HG03159 (cell line): Measurements from ENCODE around the gene CFAP20DC.
"Not testable (repeated sequence)": the region's sequence is repeated elsewhere in the genome, so short reads cannot be mapped to it uniquely, and the experiment has no call there.

Source experiments
- ATAC-seq: cut with Tn5 transposase; IDR thresholded peaks from one replicate; pipeline ENCODE4 v1.9.1; 2021; ENCODE audit warnings: mild to moderate bottlenecking, moderate library complexity; ENCODE audit not compliant: unreplicated experiment

The CFAP20DC gene

DNA sequence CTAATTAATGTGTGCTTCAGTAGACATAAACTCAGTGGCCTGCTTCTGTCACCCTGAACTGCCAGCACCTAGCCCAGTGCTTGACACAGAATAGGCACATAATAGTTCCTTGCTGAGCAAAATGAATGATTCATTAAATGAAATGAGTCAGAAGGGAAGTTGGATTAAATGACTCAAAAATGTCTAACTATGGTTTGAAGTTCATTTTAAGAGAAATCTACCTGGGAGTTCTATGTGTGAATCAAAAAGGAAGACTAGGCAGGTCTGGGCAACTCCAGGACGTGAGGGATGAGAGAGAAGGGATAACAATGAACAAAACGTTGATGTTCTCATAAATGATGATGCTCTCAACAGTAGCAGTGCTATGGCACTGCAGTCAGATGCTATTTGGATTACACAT is 175.0 kb downstream of the CFAP20DC start:
- ATAC-seq: peak; percentile 85

DNA sequence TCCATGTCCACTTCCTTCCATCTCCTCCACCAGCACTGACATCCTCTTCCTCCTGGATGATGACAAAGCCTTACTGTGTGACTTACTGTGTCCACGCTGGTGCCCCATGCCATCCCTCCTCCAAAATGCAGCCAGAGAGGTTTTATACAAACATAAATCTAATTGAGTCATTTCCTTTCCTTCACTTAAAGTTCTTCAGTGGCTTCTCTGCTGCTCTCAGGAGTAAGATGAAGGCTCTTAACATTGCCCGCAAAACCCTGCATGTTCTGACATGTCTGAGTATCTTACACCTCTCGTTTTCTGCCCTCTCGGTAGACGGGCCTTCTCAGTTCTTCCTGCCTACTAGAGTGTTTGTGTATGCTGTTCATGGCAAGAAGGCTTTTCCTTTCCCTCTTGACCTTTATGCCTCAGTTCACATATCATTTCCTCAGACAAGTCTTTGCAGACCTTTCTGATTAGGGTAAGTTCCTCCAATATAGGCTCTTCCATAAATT is 175.5 kb downstream of the CFAP20DC start:
- ATAC-seq: peak; percentile 55

DNA sequence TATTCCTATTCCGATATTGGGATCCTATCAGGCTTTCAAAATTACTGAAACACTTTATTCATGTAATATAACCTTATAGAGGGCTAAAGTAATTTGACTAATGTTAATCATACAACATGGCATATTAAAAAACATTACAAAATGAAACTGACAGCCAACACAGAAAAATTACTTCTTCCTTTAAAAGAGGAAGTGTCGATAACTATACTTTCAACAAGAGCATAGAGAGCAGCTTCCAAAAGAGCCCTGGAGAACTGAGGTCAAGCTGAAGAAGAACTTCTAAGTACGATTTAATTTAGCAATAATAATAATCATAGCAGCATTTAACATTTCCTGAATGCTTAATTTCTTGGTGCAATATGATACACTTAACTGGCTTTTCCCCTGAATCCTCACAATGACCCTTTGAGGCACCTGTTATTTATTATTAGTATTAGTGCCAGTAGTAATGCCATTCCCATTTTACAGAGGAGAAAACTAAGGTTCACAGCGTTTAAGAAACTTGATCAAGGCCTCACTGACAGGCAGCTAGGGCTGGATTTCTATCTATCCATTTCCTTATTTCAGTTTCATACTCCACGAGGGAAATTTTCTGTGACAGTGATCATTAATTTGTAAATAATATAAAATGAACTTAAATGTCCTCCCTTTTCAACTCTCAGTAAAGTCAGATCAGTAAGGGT is 181.6 kb downstream of the CFAP20DC start:
- peak; percentile 70 for ATAC-seq

DNA sequence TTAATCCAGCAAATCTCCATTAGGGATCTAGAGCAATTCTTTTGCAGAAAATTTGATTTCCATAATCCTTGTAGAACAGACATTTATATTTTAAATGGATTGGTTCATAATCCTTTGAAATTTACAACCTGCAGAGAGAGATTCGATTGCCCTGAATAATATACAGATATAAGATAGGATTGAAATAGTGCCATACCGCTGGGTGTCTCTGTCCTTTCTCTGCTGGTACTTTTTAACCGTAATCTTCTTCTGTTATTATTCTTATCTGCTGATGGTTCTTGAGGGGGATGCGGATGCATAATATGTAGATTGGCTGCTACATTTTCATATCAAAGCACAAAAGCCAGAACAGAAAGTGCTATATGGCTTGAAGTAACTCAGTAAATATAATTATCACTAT is 182.2 kb downstream of the CFAP20DC start:
- ATAC-seq: no peak

DNA sequence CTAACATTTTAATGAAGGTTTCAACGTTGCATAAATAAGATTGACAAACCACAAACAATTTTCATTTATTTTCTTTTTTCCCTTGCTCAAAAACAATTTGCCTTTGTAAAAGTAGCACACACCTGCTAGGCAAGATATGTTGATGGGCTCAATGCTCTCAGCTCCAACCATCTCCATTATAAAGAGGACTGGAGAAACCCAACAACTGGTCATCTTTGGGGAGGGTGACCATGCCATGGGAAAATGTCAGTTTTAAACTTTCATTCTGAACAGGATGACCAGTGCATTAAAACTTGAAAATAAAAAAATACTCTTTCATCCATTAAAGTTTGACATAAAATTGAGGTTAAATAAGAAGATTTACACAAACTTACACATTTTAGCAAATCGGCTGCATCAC is 183.7 kb downstream of the CFAP20DC start:
- ATAC-seq: no peak

DNA sequence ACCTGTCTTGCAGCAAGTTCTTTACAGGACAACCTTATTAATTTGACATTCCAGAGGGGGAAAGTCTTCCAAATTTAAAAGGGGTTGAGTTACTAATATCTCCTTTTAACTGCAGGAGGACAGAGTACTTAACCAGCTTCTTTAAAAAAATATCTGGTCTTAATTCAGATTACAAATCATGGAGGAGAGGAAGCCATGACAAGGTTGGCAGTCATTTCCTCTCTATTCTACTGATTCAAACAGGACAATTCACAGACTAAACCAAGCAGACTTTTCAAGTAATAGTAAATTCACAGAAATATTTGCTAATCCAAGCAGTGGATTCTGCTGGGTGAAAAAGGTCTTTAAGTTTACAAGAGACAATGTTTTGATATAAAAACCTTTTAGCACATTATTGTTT is 185.3 kb downstream of the CFAP20DC start:
- no peak for ATAC-seq

DNA sequence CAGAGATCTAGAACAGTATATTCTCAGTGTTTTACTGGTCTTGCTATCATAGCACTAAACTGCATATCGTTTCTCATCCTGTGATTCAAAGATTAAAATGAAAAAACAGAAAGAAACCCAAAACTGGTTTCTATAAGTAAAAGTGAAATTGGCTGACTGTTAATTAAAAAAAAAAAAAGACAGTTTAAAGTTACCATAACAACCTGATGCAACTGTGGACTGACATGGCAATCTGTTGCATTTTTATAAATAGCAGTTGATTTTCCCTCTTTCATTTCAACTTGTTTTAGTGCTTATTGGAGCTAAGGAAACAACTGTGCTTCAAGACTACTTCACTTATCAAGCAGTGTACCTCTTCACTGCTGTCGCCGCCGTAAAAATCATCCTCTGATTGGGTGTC is 186.6 kb downstream of the CFAP20DC start:
- ATAC-seq: no peak

DNA sequence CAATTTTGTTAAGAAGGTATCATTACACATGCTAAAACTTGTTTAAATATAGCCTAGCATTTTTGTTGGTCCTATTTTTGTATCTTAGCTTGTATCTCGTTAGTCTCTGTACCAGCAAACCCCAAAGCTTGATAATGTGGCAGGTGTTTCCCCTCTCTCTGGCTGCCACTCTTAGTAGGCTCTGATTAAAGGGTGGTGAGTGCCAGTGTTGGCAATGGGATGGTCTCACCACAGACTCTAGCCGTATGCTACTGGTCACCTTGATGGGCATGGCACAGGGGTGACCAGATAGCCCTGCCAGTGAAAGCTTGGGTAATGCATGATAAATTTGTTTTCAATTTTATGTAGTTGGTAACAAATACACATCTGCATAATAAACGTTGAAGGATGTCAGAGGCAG is 188.3 kb downstream of the CFAP20DC start:
- no peak for ATAC-seq

DNA sequence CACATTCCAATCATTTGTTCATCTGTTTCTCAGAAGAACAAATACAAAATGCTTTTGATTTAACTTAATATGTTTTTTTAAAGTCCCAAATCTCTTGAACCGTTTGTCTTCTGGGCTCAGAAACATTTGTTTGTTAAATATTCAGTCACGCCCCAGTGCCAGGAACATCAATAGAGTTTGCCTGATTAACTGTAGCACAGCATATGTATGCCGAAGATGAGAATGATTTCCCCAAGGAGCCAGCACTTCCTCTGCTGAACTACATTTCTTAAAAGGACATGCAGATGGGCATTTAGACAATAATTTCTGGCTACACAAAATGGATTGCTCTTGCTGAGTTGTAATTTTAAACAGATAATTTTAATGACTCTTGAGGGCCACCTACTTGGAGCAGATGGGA is 191.7 kb downstream of the CFAP20DC start:
- ATAC-seq: no peak

DNA sequence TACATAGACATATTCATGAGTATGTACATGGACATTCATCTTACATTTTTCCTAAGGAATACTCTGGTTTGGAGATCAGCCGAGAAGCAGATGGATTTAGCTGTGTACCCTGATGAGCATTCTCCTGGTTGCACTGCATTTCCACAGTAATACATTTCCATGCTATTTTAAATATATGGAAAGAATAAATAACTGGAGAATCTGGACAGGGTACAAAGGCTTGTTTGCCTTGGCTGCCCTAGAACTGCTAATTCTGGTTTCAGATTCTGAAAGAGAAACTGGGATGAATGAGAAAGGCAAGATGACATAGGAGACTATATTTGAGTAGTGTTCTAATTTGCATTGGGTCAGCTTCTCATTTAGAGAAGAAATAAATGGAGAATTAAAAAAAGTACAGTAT is 192.4 kb downstream of the CFAP20DC start:
- ATAC-seq: no peak

DNA sequence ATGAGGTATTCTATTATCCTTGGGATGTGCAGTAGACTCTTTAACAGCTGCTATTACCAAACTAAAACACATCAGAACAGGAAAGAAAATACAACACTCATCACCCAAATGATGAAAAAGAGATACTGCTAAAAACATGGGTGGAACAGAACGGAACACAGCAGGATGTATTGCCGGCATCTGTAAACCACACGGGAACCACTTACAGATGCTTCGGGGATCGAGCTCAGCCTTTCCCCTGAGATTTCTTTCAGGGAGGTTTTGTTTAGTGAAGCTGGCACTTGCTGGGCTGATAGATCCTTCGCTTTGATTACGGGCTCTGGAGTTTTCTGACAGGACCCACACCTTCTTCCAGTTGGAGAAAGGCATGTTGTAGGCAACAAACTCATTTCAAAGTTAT is 201.0 kb downstream of the CFAP20DC start:
- no peak for ATAC-seq

DNA sequence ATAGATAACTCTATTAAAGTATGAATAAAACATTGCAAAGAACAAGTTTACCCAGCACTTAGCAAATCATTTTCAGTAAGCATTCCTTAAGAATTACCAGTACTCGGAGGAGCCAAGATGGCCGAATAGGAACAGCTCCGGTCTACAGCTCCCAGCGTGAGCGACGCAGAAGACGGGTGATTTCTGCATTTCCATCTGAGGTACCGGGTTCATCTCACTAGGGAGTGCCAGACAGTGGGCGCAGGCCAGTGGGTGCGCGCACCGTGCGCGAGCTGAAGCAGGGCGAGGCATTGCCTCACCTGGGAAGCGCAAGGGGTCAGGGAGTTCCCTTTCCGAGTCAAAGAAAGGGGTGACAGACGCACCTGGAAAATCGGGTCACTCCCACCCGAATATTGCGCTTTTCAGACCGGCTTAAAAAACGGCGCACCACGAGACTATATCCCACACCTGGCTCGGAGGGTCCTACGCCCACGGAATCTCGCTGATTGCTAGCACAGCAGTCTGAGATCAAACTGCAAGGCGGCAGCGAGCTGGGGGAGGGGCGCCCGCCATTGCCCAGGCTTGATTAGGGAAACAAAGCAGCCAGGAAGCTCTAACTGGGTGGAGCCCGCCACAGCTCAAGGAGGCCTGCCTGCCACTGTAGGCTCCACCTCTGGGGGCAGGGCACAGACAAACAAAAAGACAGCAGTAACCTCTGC is 207.6 kb downstream of the CFAP20DC start:
- ATAC-seq: not testable (repeated sequence)

DNA sequence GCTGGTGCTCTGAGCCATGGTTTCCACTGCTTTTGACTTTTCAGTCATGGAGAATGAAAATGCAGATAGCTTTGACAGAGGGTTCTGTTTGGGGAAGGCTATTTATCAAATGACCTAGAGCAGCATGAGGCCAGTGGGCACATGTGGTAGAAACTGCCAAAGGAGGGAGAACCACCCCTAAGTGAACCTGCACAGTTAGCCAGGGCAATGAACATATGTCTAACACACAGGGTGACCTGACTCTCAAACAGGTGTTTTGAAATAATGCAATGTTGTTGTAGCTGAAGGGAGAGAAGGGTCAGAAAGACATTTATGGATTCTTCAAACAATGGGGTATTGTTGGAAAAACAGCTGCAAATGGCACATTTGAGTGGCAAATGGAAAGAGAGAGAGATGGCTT is 208.9 kb downstream of the CFAP20DC start:
- no peak for ATAC-seq

DNA sequence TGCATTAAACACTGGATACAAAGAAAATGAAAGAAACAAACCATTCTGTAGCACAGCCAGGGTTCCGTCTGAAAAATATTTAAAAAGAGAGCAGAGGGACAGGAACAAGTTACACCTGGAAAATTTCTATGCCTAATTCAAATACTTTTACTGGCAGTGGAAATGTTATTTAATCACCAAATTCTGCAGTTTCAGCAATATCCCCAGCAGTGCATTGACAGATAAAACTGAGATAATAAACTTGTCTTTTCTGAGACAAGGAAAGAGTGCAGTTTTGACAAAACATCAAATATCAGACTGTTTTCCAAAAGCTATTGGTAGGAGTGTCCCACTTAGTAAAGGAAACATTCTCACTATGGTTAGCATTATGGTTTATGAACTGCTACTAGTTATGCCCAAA is 209.9 kb downstream of the CFAP20DC start:
- ATAC-seq: no peak

DNA sequence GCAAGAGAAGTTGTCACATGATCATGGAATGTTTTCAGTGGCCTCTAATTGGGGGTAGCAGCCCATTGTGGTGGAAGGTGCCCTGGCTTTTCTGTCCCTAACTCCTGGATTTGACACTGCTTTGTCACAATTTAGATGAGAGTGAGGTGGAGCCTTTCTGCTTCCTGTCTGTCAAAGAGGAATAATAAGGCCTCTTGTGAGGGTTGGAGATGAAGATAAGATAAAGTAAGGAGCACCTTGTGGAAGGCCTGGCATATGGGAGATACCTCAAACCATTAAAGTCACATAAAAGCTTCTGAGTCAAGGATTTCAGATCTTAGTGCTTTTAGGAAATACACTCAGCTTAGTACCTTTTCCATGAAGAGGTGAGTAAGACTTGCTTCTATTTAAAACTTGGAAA is 210.6 kb downstream of the CFAP20DC start:
- ATAC-seq: no peak

DNA sequence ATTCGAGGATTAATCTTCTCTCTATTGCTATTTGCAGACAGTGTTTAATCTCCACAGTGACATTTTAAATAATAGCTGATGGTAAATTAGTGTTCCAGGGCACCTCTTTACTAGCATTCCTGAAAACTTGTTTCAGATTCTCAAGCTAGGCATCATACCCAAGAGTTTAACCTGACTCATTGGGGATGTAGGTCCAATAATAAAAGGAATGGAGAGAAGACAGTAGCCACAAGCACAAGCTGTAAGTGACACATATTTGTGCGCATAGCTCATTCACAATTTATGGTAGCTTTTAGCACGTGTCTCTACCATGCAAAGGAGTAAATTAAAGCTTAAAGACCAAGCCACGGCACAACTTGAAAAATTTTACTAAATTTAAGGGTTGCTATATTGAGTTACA is 212.0 kb downstream of the CFAP20DC start:
- no peak for ATAC-seq

DNA sequence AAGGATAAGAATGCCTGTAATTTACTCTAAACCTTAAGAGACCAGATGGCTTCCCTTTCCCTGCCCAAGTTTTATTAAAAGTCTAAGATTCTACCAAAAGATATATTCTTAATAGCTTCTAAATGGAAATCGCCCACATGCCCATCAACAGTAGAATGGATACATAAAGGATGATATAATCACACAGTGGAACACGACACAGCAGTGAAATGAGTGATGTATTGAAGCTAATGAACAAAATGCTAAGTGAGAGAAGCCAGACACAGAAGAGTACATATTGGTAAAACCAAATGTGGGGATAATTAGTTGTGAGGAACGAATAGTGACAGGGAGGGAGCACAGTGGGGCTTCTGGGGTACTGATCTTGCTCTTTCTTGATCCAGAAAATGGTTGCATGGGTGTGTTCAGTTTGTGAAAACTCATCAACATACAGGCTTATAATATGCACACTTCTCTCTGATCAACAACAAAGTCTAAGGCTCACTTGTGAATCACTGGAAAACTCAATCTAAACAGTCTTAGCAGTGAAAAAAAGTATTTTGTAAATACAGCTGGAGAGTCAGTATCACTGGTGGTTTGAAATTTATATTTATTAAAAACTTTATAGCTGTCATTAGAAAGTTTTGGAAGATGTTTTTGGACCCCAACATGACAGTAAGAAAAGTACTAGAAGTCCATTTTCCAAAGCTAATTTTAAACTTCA is 212.5 kb downstream of the CFAP20DC start:
- ATAC-seq: no peak

DNA sequence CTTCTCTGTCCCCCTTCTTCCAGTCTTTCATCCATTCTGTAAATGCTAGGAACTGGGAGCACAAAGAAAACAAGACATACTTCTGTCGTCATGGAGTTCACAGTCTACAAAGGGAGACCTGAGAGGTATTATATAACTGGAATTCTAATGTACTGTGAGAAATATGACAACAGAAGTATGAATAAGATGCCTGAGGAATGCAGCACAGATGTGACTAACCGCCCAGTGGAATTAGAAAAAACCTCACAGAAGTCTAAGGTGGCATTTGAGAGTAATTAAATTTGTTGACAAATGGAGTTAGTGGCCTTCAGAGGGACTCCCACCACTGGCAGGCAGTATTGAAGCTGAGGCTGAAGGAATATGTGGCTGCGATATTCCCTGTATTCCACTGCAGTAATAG is 214.7 kb downstream of the CFAP20DC start:
- ATAC-seq: no peak

DNA sequence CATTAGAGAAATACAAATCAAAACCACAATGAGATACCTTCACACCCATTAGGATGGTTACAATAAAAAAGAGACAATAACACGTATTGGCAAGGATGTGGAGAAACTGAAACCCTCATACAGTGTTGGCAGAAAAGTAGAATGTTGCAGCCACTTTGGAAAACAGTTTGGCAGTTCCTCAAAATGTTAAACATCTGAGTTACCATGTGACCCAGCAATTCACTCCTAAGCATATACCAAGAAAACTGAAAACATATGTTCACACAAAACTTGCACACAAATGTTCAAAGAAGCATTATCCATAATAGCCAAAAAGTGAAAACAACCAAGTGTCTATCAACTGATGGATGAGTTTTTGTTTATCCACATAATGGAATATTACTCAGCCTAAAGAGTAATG is 216.3 kb downstream of the CFAP20DC start:
- ATAC-seq: no peak

DNA sequence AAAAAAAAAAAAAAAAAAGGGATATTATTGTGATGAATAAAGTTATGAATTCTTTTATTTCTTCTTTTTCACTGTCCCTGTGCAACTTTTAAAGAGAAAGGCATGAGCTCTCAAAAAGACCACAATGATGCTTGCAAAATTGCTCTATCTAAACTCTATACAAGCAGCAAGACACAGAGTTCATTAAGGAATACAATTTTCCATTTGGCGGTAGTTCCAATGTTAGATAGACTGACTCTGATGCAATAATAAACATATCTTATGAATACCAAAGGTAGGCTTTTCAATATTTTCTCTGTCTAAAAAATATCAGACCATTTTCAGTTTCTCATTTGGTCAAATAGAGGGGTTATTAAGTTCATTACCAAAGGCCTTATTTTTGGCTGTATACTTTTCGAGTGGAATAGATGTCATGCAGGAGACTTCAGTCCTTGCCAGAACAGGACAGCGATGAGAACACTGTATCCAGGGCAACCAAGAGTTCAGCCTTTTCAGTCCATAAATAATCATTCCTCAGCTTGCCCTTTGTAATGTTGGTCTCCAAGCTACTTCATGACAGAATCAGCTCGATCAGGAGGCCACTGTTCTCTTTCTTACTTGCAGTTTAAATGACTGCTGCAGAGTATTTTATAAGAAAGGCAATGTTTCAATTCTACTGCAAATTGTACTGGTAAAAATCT is 220.4 kb downstream of the CFAP20DC start:
- no peak for ATAC-seq

DNA sequence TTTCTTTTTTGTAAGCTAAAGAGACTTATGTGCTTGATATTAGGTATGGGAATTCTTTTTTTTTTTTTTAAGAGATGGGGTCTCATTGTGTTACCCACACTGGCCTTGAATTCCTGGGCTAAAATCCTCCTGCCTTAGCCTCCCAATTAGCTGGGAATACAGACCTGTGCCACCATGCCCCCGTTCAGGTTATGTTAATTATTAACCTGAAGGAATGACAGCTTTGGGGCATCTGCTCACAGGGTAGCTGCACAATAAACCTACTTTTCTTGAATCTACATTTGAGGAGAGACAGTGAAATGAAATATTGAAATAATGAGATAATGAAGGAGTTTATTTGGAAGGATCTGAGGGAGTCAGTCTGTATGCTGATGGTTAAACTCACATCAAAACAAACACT is 225.0 kb downstream of the CFAP20DC start:
- ATAC-seq: no peak
